Epithelial cell of prostate (primary cell): Measurements from ENCODE around the gene CHSY1.
"Not testable (repeated sequence)": the region's sequence is repeated elsewhere in the genome, so short reads cannot be mapped to it uniquely, and the experiment has no call there.

Experiments used
- DNase-seq: peaks from one replicate; pipeline ENCODE4 v3.0.0-alpha.2; 2011; ENCODE audit warnings: low read depth, low spot score
- H3K27ac ChIP-seq: fragments of 450-650 bp; 2 replicates; pipeline ENCODE4 v1.5.1; 2017; ENCODE audit warnings: mild to moderate bottlenecking

The CHSY1 gene

DNA sequence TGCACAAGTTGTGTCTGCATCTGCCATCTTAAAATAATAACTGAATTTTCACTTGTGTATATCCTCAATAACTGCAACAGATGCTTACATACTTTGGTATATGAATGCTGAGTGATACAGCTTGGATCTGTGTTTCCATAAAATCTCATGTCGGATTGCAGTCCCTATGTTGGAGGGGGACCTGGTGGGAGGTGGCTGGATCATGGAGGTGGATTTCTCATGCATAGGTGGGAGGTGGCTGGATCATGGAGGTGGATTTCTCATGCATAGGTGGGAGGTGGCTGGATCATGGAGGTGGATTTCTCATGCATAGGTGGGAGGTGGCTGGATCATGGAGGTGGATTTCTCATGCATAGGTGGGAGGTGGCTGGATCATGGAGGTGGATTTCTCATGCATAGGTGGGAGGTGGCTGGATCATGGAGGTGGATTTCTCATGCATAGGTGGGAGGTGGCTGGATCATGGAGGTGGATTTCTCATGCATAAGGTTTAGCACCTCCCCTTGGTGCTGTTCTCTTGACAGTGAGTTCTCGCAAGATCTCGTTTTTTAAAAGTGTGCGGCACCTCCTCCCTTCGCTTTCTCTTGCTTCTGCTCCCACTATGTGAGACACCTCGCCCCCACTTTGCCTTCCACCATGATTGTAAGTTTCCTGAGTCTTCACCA is 37.3 kb downstream of the CHSY1 start:
- H3K27ac ChIP-seq, DNase-seq: not testable (repeated sequence)

- H3K27ac ChIP-seq, result peak overlapping the region; percentile 19
- DNase-seq, result no peak
These were observed 38.3 kb downstream of the CHSY1 start for GRCh38 chr15:101213570-101213969.

DNA sequence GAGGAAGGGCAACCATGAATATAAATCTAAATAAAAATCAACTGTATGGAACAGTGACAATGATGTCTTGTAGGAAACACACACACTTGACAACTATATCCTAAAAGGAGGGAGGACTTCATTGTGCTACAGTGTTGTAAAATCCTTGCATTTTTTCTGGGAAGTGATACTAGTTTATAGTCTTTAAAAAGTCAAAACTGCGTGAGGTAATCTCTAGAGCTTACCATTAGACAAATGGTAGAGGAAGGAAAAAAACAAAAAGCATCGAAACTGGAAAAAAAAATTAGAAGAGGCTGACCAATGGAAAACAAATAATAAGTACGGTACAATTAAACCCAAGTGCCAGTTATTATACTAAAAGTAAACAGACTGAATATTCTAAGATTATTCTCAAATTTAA is 38.7 kb downstream of the CHSY1 start:
- no peak overlapping the region for H3K27ac ChIP-seq
- DNase-seq, result no peak

DNA sequence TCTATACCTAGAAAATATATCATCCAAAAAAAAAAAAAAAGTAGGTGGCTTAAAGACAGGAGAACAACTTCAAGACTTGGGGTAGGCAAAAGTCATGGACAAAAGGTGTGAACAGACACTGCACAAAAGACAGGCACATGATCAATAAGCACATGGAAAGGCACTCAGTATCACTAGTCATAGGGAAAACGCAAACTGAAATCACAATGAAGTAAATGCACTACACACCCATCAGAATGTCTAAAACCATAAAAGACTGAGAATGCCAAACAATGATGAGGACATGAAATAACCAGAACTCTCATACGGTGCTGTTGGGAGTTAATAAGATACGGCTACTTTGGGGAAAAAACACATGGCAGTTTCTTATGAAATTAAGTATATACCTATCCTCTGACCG is 40.0 kb downstream of the CHSY1 start:
- DNase-seq, result no peak
- H3K27ac ChIP-seq, result no peak overlapping the region

DNA sequence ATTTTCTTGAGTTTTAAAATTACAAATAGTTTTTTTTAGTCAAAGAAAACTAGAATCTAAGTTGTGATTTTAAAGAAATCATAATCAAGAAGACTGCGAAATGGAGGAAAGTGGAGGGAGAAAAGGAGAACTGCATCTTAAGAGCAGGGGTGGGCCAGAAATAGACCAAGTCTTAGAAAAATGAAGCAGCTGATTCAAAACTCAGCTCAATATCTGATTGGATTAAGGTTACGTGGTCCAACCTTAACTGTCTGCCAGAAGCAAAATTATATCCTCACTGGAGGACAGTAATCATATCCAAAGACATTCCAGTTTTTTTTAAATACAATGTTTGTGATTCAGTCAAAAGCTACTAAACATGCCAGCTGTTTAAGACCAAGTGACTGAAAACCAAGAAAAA is 41.4 kb downstream of the CHSY1 start:
- DNase-seq, result no peak
- no peak overlapping the region for H3K27ac ChIP-seq

GRCh38 chr15:101210058-101210457 is 41.8 kb downstream of the CHSY1 start:
- DNase-seq, result no peak
- no peak overlapping the region for H3K27ac ChIP-seq

DNA sequence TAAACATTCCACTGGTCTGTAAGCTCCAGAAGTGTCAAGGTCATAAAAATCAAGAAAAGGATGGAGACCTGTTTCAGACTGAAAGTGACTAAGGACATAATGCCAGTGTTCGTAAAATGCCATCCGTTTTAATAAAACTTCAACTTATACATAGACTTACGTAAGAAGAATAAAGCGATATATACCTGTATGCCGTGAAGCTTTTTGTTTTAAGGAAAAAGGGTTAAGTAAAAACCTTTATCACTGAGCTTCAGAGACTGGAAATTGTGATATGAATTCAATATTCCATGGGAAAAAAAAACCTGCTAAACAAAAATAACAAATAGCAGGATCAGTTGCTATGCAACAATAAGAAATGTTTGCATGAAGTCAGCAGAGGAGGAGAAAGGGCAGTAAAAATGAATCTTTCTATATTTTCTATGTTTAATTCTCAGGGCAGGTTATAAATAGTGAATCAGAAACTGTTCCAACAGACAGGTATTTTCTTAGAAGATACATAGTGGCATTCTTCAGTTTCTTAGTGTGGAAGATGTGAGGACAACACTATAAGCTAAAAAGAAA is 42.5 kb downstream of the CHSY1 start:
- H3K27ac ChIP-seq, result no peak overlapping the region
- no peak for DNase-seq

DNA sequence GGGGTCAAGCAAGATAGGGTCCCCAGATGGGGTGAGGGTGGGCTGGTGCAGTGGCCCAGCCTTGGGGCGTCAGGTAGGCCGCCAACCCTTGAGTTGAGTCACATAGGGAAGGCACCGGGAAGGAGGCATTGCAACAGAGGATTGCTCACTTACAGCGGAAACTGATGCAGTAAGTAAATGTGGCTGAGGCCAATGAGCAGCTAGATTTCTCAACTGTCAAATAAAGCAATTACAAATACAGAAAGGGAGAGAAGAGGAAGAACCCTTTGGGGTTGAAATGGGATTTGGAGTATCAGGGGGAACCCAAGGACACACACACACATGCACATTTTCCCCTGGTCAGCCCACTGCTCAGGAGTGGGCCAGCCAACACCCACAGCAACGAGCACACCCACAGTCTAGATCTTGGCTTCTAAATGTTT is 44.0 kb downstream of the CHSY1 start:
- peak; percentile 50 for DNase-seq
- peak overlapping the region; percentile 54 for H3K27ac ChIP-seq

GRCh38 chr15:101206176-101206591 is 45.7 kb downstream of the CHSY1 start:
- peak overlapping the region; percentile 54 for H3K27ac ChIP-seq
- DNase-seq, result no peak

DNA sequence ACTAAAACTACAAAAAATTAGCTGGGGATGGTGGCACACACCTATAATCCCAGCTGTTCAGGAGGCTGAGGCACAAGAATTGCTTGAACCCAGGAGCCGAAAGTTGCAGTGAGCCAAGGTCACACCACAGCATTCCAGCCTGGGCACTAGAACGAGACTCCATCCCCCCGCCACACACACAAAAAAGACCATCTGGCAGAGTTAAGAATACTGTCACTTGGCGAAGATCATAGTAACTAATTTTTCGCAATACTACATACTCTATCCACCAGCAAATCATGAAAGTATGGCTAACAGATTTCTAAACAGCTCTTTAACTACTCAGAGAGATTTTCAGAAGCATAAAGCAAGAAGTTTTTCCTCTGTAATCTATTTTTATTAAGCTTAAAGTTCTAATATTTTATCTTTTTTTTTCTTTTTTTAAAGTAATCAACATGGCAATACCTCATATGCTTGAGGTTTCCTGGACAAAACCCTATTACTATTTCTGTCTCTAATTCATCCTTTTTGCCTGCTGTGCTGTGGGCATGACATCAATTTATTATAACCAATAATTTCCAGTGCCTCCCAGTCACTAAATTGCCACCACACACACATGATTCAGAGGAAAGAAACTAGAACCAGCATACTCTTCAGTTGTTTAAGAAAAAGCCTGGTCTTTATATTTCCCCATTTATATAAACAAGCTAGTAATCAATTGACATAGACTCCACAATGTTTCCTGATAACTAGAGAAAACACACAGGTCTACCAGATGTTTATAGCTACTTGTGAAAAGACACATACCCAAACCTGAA is 46.9 kb downstream of the CHSY1 start:
- no peak overlapping the region for H3K27ac ChIP-seq
- DNase-seq, result no peak

DNA sequence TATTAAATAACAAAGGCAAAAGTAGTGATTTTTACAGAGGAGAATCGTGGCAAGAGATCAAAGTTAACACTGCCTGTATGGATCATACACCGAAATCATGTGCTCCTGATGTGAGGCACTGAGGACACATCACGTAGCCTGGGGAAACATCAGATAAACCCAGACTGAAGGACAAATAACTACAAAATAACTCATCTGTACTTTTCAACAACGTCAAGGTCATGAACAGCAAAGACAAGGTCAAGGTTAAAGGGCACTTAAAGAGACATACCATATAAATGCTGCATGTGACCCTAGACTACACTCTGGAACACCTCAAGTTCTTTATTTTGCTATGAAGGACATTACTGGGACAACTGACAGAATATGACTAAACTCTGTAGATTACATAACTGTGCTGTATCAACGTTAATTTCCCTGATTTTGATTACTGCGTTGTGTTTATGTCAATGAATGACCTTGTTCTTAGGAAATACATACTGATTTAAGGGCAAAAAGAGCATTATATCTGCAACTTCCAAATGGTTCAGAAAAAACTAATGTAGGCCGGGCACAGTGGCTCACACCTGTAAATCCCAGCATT is 48.1 kb downstream of the CHSY1 start:
- no peak for DNase-seq
- H3K27ac ChIP-seq, result no peak overlapping the region

GRCh38 chr15:101203029-101203573 is 48.7 kb downstream of the CHSY1 start:
- no peak for DNase-seq
- no peak overlapping the region for H3K27ac ChIP-seq

GRCh38 chr15:101201411-101202174 is 50.3 kb downstream of the CHSY1 start:
- DNase-seq, result peak; percentile 78

DNA sequence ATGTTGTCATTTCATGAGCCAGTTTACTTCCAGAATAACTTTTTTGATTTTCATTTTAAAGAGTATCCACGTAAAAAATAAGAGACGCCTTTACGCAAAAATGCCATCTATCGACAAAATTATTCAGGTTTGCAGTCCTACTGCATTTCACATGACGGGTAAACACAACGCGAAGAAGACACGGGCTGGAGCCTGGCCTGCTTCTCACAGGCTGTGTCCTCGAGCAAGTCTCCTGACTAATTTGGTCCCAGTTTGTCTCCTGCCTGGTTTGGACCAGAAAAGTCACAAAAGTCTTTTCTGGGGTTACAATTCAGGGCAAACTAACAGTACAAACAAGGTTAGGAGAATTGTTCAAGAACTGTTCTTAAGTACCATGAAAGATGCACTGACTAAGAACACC is 51.7 kb downstream of the CHSY1 start:
- H3K27ac ChIP-seq, result peak overlapping the region; percentile 13
- DNase-seq, result no peak

More at GRCh38 chr15:101201411-101202174, 50.3 kb downstream of the CHSY1 start:
- peak overlapping the region; percentile 44 for H3K27ac ChIP-seq

GRCh38 chr15:101198800-101199199 is 53.0 kb downstream of the CHSY1 start:
- H3K27ac ChIP-seq, result no peak overlapping the region
- DNase-seq, result no peak

DNA sequence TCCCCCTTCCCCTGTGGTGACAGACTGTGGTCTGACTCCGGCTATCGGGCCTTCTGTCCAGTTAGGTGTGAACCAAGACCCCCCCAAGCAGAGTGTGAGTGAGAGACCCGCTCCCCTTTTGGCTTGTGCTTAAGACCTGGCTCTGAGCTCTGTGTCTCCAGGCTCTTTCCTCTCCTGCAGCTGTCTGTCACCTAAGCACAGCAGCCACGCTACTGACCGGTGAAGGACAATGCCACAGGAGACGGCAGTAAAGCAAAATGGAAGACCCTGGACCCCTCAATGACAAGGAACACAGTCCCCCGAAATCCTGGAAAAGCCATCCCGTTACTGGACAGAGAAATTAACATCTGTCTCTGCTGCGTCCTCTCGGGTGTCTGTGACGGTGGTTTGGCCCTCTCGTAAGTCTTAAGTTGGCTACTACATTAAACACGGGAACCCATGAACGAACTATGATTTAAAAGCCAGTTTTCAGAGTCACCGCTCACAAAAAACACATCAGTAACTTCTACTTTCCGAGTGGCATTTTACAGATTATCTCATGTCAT is 53.7 kb downstream of the CHSY1 start:
- no peak for DNase-seq
- H3K27ac ChIP-seq, result no peak overlapping the region

DNA sequence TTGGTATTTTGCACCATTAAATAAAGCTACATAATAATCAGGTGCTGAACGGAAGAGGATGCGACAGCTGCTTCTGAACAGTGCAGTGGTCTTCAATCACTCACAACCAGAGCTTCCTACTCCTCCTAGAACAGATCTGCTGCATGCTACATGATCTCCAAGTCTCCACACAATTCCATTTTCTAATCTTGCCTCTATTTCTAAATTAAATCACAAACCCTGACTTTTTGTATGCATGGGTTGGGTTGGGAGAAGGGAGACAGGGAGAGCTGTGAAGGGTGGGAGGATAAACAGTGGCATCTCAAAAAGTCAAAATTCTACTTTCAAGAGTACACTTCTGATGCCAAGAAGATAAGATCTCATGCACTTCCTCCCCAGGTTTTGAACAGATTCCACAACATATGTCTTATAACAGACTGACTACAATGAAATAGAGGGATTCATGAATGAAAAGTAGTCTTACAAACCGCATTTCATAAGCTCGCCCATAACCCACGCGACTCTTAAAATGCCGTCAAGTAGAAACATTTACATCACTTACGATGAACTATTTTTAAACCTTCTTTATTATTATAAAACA is 57.2 kb downstream of the CHSY1 start:
- no peak for DNase-seq
- no peak overlapping the region for H3K27ac ChIP-seq

DNA sequence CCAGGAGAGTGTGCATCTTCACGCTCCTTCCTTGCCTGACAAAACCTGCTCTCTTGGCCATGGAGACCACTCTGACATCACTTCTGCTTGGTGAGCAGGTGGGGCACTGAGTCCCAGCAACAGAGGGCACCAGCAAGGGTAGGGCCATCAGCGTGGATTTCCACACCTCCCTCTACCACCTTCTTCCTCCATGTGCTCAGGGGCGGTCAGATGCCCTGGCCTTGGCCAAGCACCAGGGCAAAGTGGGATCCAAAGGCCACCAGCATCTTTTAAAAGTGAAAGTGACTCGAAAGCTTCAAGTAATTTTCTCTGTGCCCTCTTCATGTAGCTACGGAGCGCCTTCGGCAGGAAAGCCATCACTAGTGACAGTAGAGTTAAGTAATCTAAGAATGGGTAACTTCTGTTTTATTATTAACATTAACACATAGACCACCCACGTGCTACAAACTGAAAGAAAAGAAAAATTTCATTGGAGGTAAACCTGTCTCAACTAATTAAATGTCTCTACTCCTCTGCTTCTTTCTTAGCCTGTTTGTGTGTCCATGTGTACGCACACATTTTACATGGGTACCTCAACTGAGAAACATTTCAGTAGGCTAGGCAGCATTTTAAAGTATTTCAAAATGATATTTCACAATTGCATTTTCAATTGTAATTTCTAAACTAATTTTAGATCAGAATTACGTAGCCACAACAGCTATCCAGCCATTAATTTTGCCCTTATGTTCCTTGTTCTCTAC is 57.9 kb downstream of the CHSY1 start:
- H3K27ac ChIP-seq, result no peak overlapping the region
- no peak for DNase-seq
